Tibial nerve (tissue), 3 donors: Measurements from ENCODE around the gene GPAT3.

Source experiments
- CTCF ChIP-seq, 5 experiments: fragments of 200-600 bp in 3 of 5; fragments of 450-650 bp in 2 of 5; sonication (generic) in 3 of 5; IDR thresholded peaks; one replicate each; pipeline ENCODE4 v1.5.1; 2016 to 2019; ENCODE audit warnings: antibody characterized with exemption in 5 of 5, mild to moderate bottlenecking in 3 of 5, moderate library complexity in 2 of 5
- POLR2A ChIP-seq, 2 donors: fragments of 450-650 bp; IDR thresholded peaks; one replicate each; pipeline ENCODE4 v1.6.1; 2017; ENCODE audit warnings: antibody characterized with exemption in 2 of 2, mild to moderate bottlenecking in 2 of 2, moderate library complexity in 2 of 2

GRCh38 chr4:83556816-83557215 is 20.9 kb downstream of the GPAT3 start:
- TF ChIP-seq CTCF (IDR thresholded peaks at IDR 0.05) (no peak), POLR2A (IDR thresholded peaks at IDR 0.05) (no peak)
